ENCODE results near the gene PXYLP1. TPM values are rescaled to one million over a fixed set of nuclear protein-coding genes. Genes with fewer than 3 reads are reported as not detected.

The PXYLP1 gene
- total and polyA plus RNA-seq, 2 of the 8 experiments (the other 6 are each of a cell fraction or from before 2014, with no cell fraction given), result 19.4 to 20.6 TPM

DNA sequence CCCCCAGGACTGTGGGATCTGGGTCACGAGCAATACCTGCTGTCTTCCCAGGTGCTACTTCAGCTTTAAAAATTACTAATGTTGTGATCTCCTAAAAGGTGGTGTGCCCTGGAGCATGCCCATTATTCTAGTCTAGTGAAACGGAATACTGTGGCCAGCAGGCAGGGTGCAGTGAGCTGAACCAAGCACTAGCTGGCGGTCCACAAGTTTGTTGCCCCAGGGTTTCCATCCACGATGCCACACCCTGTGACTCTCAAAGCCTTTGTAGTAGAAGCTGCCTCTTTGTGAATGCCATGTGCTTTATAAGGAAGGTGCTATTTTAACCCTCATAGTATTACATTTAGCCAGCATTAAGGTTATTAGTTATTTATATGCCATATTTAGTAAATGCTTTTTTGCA, 49.1 kb downstream of the PXYLP1 start:
- no peak overlapping the region for H3K4me2 ChIP-seq (ENCODE audit: insufficient read depth in 1 of 2, low read depth in 2 of 2, low read length in 2 of 2)
- 80% methylated on average over 4 of the region's 4 CpGs; no CpG with 5 or more reads in 1 of the 2 experiments for WGBS, 2 experiments (ENCODE audit: extremely low coverage in 1 of 2, insufficient coverage in 1 of 2, insufficient read length in 1 of 2, insufficient replicate concordance in 2 of 2, low coverage in 1 of 2, low lambda C conversion rate in 2 of 2, missing lambda C conversion rate in 1 of 2)
- CTCF ChIA-PET (ENCODE audit: partially characterized antibody), result interaction anchor here (0.7 to 5.8 kb wide), 12 partner anchors 9 to 174 kb away, joined by 3 to 59 read pairs (median 5); no protein-coding TSS in a partner anchor
- no peak overlapping the region for H3K4me3 ChIP-seq (ENCODE audit: extremely low read depth in 1 of 4, insufficient read depth in 2 of 4, low read depth in 3 of 4, low read length in 4 of 4)
- POLR2A ChIA-PET (ENCODE audit: partially characterized antibody), result no interaction called here
- H3K27ac ChIP-seq (ENCODE audit: low read depth, low read length), result no peak overlapping the region
- peaks cover 0 to 5% (median 0%) of the 10 kb centered on the region in 4 experiments; a peak in 1 of 8 replicates for H3K36me3 ChIP-seq (ENCODE audit: control insufficient read depth in 2 of 4, insufficient read depth in 4 of 4, low read length in 3 of 4)
- no peak overlapping the region for H3K18ac ChIP-seq (ENCODE audit: extremely low read depth, low read length)
- no peak overlapping the region for H2AFZ ChIP-seq (ENCODE audit: low read length)
- no peak overlapping the region for H3K23ac ChIP-seq (ENCODE audit: insufficient read length)
- H2AK5ac ChIP-seq (ENCODE audit: low read depth, low read length), result no peak overlapping the region
- no peak overlapping the region for H2BK12ac ChIP-seq (ENCODE audit: low read depth, low read length)
- no peak overlapping the region for H4K8ac ChIP-seq (ENCODE audit: extremely low read depth, insufficient read depth, low read length)
- H3K23me2 ChIP-seq (ENCODE audit: low read depth, low read length), result no peaks in the 10 kb centered on the region; the same call in 1 of the 2 replicates
- peaks cover 0 to 2% of the 10 kb centered on the region in 2 experiments for H4K20me1 ChIP-seq (replicated peaks in 1 of 2; ENCODE audit: control insufficient read depth in 1 of 2, insufficient read depth in 2 of 2, low read length in 2 of 2)
- no peak overlapping the region for H2BK5ac ChIP-seq (ENCODE audit: low read depth, low read length)
- H4K91ac ChIP-seq (replicated peaks; ENCODE audit: insufficient read length, low read length), result no peak overlapping the region
- no peak overlapping the region for H3K4ac ChIP-seq (replicated peaks; ENCODE audit: insufficient read length, low read depth, low read length)
- no peak overlapping the region for H4K5ac ChIP-seq (ENCODE audit: insufficient read length, low read depth, low read length)
- H3K56ac ChIP-seq (replicated peaks; ENCODE audit: insufficient read length, low read depth, low read length), result no peak overlapping the region
- no peaks in the 10 kb centered on the region for H3K79me1 ChIP-seq (ENCODE audit: low read depth, low read length)
- FAIRE-seq, result no peak
- H2BK15ac ChIP-seq (ENCODE audit: low read length), result no peak overlapping the region
- no peak overlapping the region for H2BK20ac ChIP-seq (ENCODE audit: low read length)
- DNase-seq (ENCODE audit: low read depth in 1 of 2, low spot score in 2 of 2), result no peak
- H3K79me2 ChIP-seq (ENCODE audit: control insufficient read depth in 1 of 2, insufficient read depth in 2 of 2, low read length in 2 of 2), result no peaks in the 10 kb centered on the region
- no peak overlapping the region for H2BK120ac ChIP-seq (replicated peaks; ENCODE audit: low read depth, low read length)
- no peaks in the 10 kb centered on the region for H3K9me3 ChIP-seq (ENCODE audit: insufficient read depth in 2 of 2, low read depth in 1 of 2, low read length in 1 of 2)
- no peak overlapping the region for H3K9ac ChIP-seq (replicated peaks in 1 of 4; ENCODE audit: extremely low read depth in 1 of 4, low read depth in 3 of 4, low read length in 3 of 4)
- no peak overlapping the region for H3K14ac ChIP-seq (ENCODE audit: insufficient read length)
- H3K4me1 ChIP-seq (replicated peaks in 1 of 4; ENCODE audit: control insufficient read depth in 3 of 4, insufficient read depth in 4 of 4, low read length in 3 of 4), result no peaks in the 10 kb centered on the region
- H3K27me3 ChIP-seq (replicated peaks in 1 of 4; ENCODE audit: control insufficient read depth in 3 of 4, extremely low read depth in 1 of 4, insufficient read depth in 3 of 4, low read length in 3 of 4), result no peaks in the 10 kb centered on the region
- TF ChIP-seq SUZ12 (IDR thresholded peaks at IDR 0.05; ENCODE audit: low read length) (no peak), CBX5 (IDR thresholded peaks at IDR 0.05; ENCODE audit: low read depth, low read length) (no peak), YY1 (IDR thresholded peaks at IDR 0.05; ENCODE audit: low read depth, low read length) (no peak), SP1 (IDR thresholded peaks at IDR 0.05; ENCODE audit: low read depth, low read length) (no peak), KDM1A (IDR thresholded peaks at IDR 0.05; ENCODE audit: borderline replicate concordance, low read length) (no peak), KDM5A (IDR thresholded peaks at IDR 0.05; ENCODE audit: low read length) (no peak), CHD1 (IDR thresholded peaks at IDR 0.05; ENCODE audit: low read depth, low read length) (no peak), NANOG (IDR thresholded peaks at IDR 0.05; ENCODE audit: insufficient read depth, low read depth, low read length, poor library complexity, severe bottlenecking) (no peak), RXRA (IDR thresholded peaks at IDR 0.05; ENCODE audit: insufficient read depth, low read depth, low read length) (no peak), FOSL1 (IDR thresholded peaks at IDR 0.05; ENCODE audit: insufficient read depth, low read depth, low read length) (no peak), PHF8 (conservative IDR thresholded peaks at IDR 0.05; ENCODE audit: low read depth, low read length) (no peak)
- TF ChIP-seq, protein P1, sequence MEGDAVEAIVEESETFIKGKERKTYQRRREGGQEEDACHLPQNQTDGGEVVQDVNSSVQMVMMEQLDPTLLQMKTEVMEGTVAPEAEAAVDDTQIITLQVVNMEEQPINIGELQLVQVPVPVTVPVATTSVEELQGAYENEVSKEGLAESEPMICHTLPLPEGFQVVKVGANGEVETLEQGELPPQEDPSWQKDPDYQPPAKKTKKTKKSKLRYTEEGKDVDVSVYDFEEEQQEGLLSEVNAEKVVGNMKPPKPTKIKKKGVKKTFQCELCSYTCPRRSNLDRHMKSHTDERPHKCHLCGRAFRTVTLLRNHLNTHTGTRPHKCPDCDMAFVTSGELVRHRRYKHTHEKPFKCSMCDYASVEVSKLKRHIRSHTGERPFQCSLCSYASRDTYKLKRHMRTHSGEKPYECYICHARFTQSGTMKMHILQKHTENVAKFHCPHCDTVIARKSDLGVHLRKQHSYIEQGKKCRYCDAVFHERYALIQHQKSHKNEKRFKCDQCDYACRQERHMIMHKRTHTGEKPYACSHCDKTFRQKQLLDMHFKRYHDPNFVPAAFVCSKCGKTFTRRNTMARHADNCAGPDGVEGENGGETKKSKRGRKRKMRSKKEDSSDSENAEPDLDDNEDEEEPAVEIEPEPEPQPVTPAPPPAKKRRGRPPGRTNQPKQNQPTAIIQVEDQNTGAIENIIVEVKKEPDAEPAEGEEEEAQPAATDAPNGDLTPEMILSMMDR (IDR thresholded peaks at IDR 0.05; ENCODE audit: control extremely low read depth in 1 of 3, insufficient read depth in 1 of 3, low read depth in 1 of 3, low read length in 3 of 3), result no peak
